ENCODE measurements around the gene MAN1A1. TPM values are rescaled to one million over a fixed set of nuclear protein-coding genes. Genes with fewer than 3 reads are reported as not detected.

MAN1A1 gene
- polyA plus RNA-seq, 1 donor from 2014 or later, result 4.6 TPM

GRCh38 chr6:119323478-119323877, 26.1 kb downstream of the MAN1A1 start:
- no peaks in the 10 kb centered on the region for H3F3A ChIP-seq (ENCODE audit: insufficient read depth, low read length, poor library complexity, severe bottlenecking)
- no peak overlapping the region for H3K4me3 ChIP-seq (ENCODE audit: low read length)
- H3K27me3 ChIP-seq (ENCODE audit: insufficient read depth, low read depth, low read length), result no peaks in the 10 kb centered on the region
- no peaks in the 10 kb centered on the region for H3K79me2 ChIP-seq (replicated peaks; ENCODE audit: insufficient read depth, low read length)
- no peaks in the 10 kb centered on the region for H3K9me2 ChIP-seq (ENCODE audit: insufficient read depth, low read length)
- H2AFZ ChIP-seq (ENCODE audit: low read depth, low read length), result no peak overlapping the region
- no peak overlapping the region for H3K9ac ChIP-seq (ENCODE audit: low read length)
- no peaks in the 10 kb centered on the region for H4K20me1 ChIP-seq (ENCODE audit: insufficient read depth)
- TF ChIP-seq MXI1 (conservative IDR thresholded peaks at IDR 0.05; ENCODE audit: poor library complexity, severe bottlenecking) (no peak), SMC3 (conservative IDR thresholded peaks at IDR 0.05; ENCODE audit: poor library complexity) (no peak), EZH2 (IDR thresholded peaks at IDR 0.05; ENCODE audit: borderline replicate concordance, insufficient read depth, low read length, poor library complexity, severe bottlenecking) (no peak), CTCF (IDR thresholded peaks at IDR 0.05; ENCODE audit: poor library complexity, severe bottlenecking) (no peak), RAD21 (conservative IDR thresholded peaks at IDR 0.05) (no peak)
- no peak overlapping the region for H3K4me2 ChIP-seq (ENCODE audit: low read length)
- H3K9me3 ChIP-seq (ENCODE audit: low read length), result no peaks in the 10 kb centered on the region
- no peaks in the 10 kb centered on the region for H3K36me3 ChIP-seq (ENCODE audit: insufficient read depth, low read length)
- H3K27ac ChIP-seq (ENCODE audit: low read length), result no peak overlapping the region

GRCh38 chr6:119322715-119323350, 26.7 kb downstream of the MAN1A1 start:
- H3K27me3 ChIP-seq (ENCODE audit: insufficient read depth, low read depth, low read length), result no peaks in the 10 kb centered on the region
- no peak overlapping the region for H2AFZ ChIP-seq (ENCODE audit: low read depth, low read length)
- H3K36me3 ChIP-seq (ENCODE audit: insufficient read depth, low read length), result no peaks in the 10 kb centered on the region
- H3K79me2 ChIP-seq (replicated peaks; ENCODE audit: insufficient read depth, low read length), result no peaks in the 10 kb centered on the region
- no peak overlapping the region for H3K27ac ChIP-seq (ENCODE audit: low read length)
- H4K20me1 ChIP-seq (ENCODE audit: insufficient read depth), result no peaks in the 10 kb centered on the region
- H3F3A ChIP-seq (ENCODE audit: insufficient read depth, low read length, poor library complexity, severe bottlenecking), result no peaks in the 10 kb centered on the region
- TF ChIP-seq MXI1 (conservative IDR thresholded peaks at IDR 0.05; ENCODE audit: poor library complexity, severe bottlenecking) (no peak), POLR2AphosphoS5 (IDR thresholded peaks at IDR 0.05) (no peak), RAD21 (conservative IDR thresholded peaks at IDR 0.05) (no peak), EP300 (conservative IDR thresholded peaks at IDR 0.05; ENCODE audit: poor library complexity, severe bottlenecking) (no peak), CTCF (IDR thresholded peaks at IDR 0.05; ENCODE audit: poor library complexity, severe bottlenecking) (no peak), TAF1 (IDR thresholded peaks at IDR 0.05; ENCODE audit: low read depth) (no peak), SMC3 (conservative IDR thresholded peaks at IDR 0.05; ENCODE audit: poor library complexity) (no peak), REST (IDR thresholded peaks at IDR 0.05; ENCODE audit: borderline replicate concordance) (no peak), EZH2 (IDR thresholded peaks at IDR 0.05; ENCODE audit: borderline replicate concordance, insufficient read depth, low read length, poor library complexity, severe bottlenecking) (no peak)
- H3K9me3 ChIP-seq (ENCODE audit: low read length), result no peaks in the 10 kb centered on the region
- H3K4me2 ChIP-seq (ENCODE audit: low read length), result no peak overlapping the region
- no peak overlapping the region for H3K9ac ChIP-seq (ENCODE audit: low read length)
- H3K9me2 ChIP-seq (ENCODE audit: insufficient read depth, low read length), result no peaks in the 10 kb centered on the region
- no peak overlapping the region for H3K4me3 ChIP-seq (ENCODE audit: low read length)

Data from neural cell (in vitro differentiated cells).